ENCODE results near the gene ARHGAP10.

The ARHGAP10 gene

DNA sequence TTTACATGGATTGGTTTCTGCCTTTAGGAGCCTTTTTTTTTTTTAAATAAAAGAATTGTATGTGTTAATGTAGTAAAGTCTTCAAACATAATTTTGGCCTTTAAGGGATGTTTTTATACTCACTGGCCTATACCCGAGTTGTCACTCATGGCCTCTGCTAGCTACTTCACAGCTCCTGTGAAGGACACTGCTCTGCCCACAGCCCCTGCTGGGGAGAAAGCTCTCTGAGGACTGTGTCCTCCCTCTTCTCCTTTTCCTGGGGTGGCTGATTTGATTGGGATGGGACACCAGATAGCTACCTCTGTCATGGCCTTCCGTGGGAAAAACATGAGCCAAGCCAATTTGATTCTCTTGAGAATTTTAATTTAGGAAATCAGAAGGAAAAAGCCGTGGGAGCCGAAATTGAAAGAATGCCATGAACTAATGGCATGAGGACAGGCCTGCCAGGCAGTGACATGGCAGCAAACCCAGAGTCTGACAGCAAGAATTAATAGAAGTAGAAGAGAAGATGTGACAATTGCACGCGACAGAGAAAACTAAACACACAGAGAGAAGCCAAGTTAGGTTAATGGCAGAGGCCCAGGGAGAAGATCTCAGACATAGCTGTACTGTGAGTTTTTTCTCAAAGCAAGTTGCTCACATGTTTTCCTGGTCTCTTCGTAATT is 81.4 kb downstream of the ARHGAP10 start:
- CTCF ChIA-PET, result interaction anchor here (1.2 to 2.8 kb wide), 3 partner anchors 10 to 53 kb away, joined by 3 to 14 read pairs (median 3); no protein-coding TSS in a partner anchor
- POLR2A ChIA-PET, result no interaction called here

GRCh38 chr4:147813973-147814372 is 82.1 kb downstream of the ARHGAP10 start:
- ChIA-PET CTCF (interaction anchor here (1.2 to 1.7 kb wide), 2 partner anchors 10 to 17 kb away, joined by 3 read pairs; no protein-coding TSS in a partner anchor), POLR2A (no interaction called here)
- DNase-seq (ENCODE audit: extremely low spot score), result no peak
- TF ChIP-seq, protein P1, sequence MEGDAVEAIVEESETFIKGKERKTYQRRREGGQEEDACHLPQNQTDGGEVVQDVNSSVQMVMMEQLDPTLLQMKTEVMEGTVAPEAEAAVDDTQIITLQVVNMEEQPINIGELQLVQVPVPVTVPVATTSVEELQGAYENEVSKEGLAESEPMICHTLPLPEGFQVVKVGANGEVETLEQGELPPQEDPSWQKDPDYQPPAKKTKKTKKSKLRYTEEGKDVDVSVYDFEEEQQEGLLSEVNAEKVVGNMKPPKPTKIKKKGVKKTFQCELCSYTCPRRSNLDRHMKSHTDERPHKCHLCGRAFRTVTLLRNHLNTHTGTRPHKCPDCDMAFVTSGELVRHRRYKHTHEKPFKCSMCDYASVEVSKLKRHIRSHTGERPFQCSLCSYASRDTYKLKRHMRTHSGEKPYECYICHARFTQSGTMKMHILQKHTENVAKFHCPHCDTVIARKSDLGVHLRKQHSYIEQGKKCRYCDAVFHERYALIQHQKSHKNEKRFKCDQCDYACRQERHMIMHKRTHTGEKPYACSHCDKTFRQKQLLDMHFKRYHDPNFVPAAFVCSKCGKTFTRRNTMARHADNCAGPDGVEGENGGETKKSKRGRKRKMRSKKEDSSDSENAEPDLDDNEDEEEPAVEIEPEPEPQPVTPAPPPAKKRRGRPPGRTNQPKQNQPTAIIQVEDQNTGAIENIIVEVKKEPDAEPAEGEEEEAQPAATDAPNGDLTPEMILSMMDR (IDR thresholded peaks at IDR 0.05; ENCODE audit: control extremely low read depth, extremely low read depth, low read depth, missing control alignments), result no peak

More for the DNA sequence above, 81.4 kb downstream of the ARHGAP10 start:
- TF ChIP-seq, protein P1 (IDR thresholded peaks at IDR 0.05; ENCODE audit: control extremely low read depth, extremely low read depth, low read depth, missing control alignments), result no peak
- no peak for DNase-seq (ENCODE audit: extremely low spot score)

DNA sequence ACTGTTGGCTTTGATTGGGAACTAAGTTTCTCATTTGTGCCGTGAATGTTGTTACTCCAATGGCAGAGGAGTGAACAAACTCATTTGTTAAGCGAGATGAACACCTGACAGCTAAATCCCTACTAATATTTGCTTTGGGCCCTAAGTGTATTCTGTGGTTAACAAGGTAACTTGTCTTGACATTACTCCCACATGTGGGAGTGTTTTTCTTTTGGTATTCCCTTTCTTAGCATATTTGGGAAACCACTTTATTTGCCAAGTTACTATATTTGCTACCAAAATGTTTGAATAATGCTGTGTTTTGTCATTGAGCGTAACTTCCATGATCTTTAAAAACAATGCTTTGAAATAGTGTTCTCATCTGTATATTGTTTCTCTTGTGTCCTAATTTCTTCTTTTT is 82.5 kb downstream of the ARHGAP10 start:
- no peak for DNase-seq (ENCODE audit: extremely low spot score)

DNA sequence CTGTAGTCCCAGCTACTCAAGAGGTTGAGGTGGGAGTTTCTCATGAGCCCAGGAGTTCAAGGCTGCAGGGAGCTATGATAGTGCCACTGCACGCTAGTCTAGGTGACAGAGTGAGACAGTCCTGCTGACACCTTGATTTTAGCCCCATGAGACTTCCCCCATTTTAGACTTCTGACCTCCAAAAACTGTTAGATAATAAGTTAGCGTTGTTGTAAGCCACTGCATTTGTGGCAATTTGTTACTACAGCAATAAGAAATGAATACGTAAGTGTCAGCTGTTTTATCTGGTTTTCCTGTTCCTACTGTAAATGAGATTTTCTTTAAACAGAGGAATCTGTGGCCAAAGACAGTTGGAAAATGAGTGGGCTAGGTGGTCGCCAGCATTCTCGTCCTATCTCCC is 83.9 kb downstream of the ARHGAP10 start:
- TF ChIP-seq, protein P1 (IDR thresholded peaks at IDR 0.05; ENCODE audit: control extremely low read depth, extremely low read depth, low read depth, missing control alignments), result no peak
- CTCF ChIA-PET, result interaction anchor here (1.0 to 1.4 kb wide), 4 partner anchors 14 to 51 kb away, joined by 3 to 6 read pairs (median 4); no protein-coding TSS in a partner anchor

More for the DNA sequence above, 82.5 kb downstream of the ARHGAP10 start:
- POLR2A ChIA-PET, result no interaction called here
- TF ChIP-seq, protein P1 (IDR thresholded peaks at IDR 0.05; ENCODE audit: control extremely low read depth, extremely low read depth, low read depth, missing control alignments), result no peak
- CTCF ChIA-PET, result interaction anchor here (1.2 to 1.7 kb wide), 2 partner anchors 9 to 17 kb away, joined by 3 read pairs; no protein-coding TSS in a partner anchor

DNA sequence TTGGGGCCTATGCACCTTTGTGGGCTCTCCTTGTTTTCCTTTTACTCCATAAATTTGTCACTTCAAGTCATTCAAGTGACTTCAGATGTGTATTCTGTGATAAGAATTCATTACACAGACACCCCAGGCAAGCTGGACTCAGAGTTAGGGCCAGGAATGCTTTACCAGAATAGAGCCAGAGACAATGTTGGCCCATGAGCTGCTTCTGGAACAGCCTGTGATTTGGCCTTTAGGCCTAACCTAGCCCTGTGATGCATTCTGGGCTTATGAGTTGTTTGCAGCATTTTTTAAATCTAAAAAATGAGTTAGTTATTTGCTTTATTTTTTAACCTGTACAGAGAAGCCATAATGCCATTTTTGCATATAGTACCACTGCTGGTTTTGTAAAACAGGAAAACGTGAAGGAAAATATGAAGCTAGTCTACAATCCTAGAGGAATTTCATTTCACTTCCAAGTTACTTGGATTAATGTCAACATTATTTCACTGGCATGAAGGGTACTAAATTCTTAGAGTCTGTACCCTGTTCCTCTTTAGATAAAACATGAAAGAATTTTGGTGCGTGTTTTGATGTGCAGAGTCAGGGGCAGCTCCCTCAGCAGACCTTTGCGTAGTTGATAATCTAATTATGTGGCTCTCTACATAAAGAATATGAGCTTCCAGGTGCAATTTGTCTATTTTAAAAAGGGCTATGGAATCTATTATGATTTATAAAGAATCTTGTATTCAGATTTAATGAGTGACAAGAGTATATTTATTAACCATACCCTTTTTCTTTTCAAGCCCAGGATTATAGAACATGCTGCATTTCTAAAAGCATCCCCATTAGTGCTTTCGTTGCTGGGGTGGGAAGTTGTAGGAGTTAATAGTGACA is 84.7 kb downstream of the ARHGAP10 start:
- POLR2A ChIA-PET, result no interaction called here
- CTCF ChIA-PET, result interaction anchor here (1.1 to 1.4 kb wide), 3 partner anchors 13 to 49 kb away, joined by 3 to 6 read pairs (median 4); no protein-coding TSS in a partner anchor
- TF ChIP-seq, protein P1 (IDR thresholded peaks at IDR 0.05; ENCODE audit: control extremely low read depth, extremely low read depth, low read depth, missing control alignments), result no peak
- DNase-seq (ENCODE audit: extremely low spot score), result no peak

More for the DNA sequence above, 83.9 kb downstream of the ARHGAP10 start:
- no peak for DNase-seq (ENCODE audit: extremely low spot score)
- POLR2A ChIA-PET, result no interaction called here

DNA sequence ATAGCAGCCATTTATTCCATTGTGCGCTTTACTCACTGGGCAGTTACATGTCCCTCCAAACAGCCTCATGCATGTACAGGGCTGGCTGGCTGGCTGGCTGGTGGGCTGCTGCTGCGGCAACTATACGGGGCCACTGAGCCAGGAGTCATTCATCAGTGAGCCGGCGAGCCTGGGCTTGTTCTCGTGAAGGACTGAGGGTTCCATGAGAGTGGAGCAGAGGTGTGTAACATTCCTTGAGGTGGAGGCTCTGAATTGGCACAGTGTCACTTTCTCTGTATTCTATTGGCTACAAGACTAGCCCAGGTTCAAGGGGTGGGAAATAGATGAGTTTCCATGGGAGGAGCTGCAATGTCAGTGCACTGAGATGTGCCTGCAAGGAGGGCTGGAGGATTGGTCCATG is 89.1 kb downstream of the ARHGAP10 start:
- CTCF ChIA-PET, result interaction anchor here (1.0 to 1.5 kb wide), 3 partner anchors 25 to 46 kb away, joined by 3 to 7 read pairs (median 3); no protein-coding TSS in a partner anchor
- TF ChIP-seq, protein P1 (IDR thresholded peaks at IDR 0.05; ENCODE audit: control extremely low read depth, extremely low read depth, low read depth, missing control alignments), result no peak
- POLR2A ChIA-PET, result no interaction called here
- DNase-seq (ENCODE audit: extremely low spot score), result no peak

All from GM10248 (cell line).